HCT116 (cell line): ENCODE measurements around the gene SBF1. TPM values are rescaled to one million over a fixed set of nuclear protein-coding genes. Genes with fewer than 3 reads are reported as not detected.

Experiments used
- ATAC-seq: fragments of 200-7000 bp; cut with Tn5 transposase; 2 replicates; pipeline ENCODE4 v1.9.1; 2020; ENCODE audit warnings: mild to moderate bottlenecking, moderate library complexity
- BruUV-seq: library from RNA; stranded (reverse); fragments of 400-500 nt; replicated peaks from 2 replicates; lab custom pipeline; 2021; lab: Mats Ljungman, UMichigan
- CTCF ChIA-PET: fragments of 300-600 bp; sonication (Branson Sonifier 250); formaldehyde crosslinking; loops from one replicate; lab custom pipeline; 2021; ENCODE audit warnings: antibody characterized with exemption; lab: Charles Lee
- POLR2A ChIA-PET: fragments of 300-600, 350-600 bp; sonication (Branson Sonifier 250); formaldehyde crosslinking; loops from one replicate; lab custom pipeline; 2021; ENCODE audit warnings: antibody characterized with exemption; lab: Charles Lee
- RAD21 ChIA-PET, 2 experiments: fragments of 300-600 bp; sonication (Branson Sonifier 250); formaldehyde crosslinking; loops; one replicate each; lab custom pipeline; 2023; ENCODE audit warnings: low total read pairs in 2 of 2; ENCODE audit not compliant: uncharacterized antibody in 2 of 2, unreplicated experiment in 2 of 2, low non-redundant PET in 1 of 2; lab: Charles Lee
- DNase-seq: peaks from one replicate; pipeline ENCODE4 v3.0.0-alpha.2; 2010; ENCODE audit warnings: low read depth, low spot score
- H2AFZ ChIP-seq: fragments of 200-600 bp; shearing (Covaris generic), sonication (generic); 2 replicates; pipeline ENCODE4 v1.6.1; 2017; ENCODE audit warnings: low read depth, mixed run types, mixed read lengths, antibody characterized with exemption, low read length; ENCODE audit not compliant: poor library complexity, severe bottlenecking
- H3K27ac ChIP-seq: 2 replicates; pipeline ENCODE4 v1.5.1; 2012; ENCODE audit warnings: low read depth, low read length
- H3K27me3 ChIP-seq: fragments of 200-600 bp; sonication (generic); 2 replicates; pipeline ENCODE4 v1.6.1; 2016; ENCODE audit warnings: mixed run types, low read length, mixed read lengths; ENCODE audit not compliant: insufficient read depth
- H3K36me3 ChIP-seq, 2 experiments: fragments of 200-500 bp in 1 of 2; fragments of 200-600 bp in 1 of 2; sonication (Bioruptor generic) in 1 of 2; sonication (generic) in 1 of 2; 2 replicates each; pipeline versions ENCODE4 v1.5.1 to v1.6.1; 2014 to 2016; ENCODE audit warnings: low read length in 2 of 2, inconsistent platforms in 1 of 2, mixed read lengths in 1 of 2, mixed run types in 1 of 2; ENCODE audit not compliant: insufficient read depth in 2 of 2, control insufficient read depth in 1 of 2
- H3K4me1 ChIP-seq, 2 experiments: fragments of 200-600 bp in 1 of 2; sonication (generic) in 1 of 2; 2 replicates each; pipeline versions ENCODE4 v1.5.1 to v1.6.1; 2012 to 2017; ENCODE audit warnings: low read length in 2 of 2, inconsistent platforms in 1 of 2, mild to moderate bottlenecking in 1 of 2, mixed read lengths in 1 of 2, mixed run types in 1 of 2, moderate library complexity in 1 of 2; ENCODE audit not compliant: insufficient read depth in 2 of 2, control insufficient read depth in 1 of 2
- H3K4me2 ChIP-seq: fragments of 200-600 bp; sonication (generic); 2 replicates; pipeline ENCODE4 v1.6.1; 2017; ENCODE audit warnings: mixed run types, low read length, mixed read lengths
- H3K4me3 ChIP-seq, 2 experiments: fragments of 200-600 bp in 1 of 2; sonication (generic) in 1 of 2; replicated peaks in 1 of 2; 2 replicates each; pipeline ENCODE4 v1.5.1; 2011 to 2016; ENCODE audit warnings: low read length in 2 of 2, control low read depth in 1 of 2, low read depth in 1 of 2, mild to moderate bottlenecking in 1 of 2, mixed read lengths in 1 of 2, mixed run types in 1 of 2
- H3K79me2 ChIP-seq: fragments of 200-600 bp; sonication (generic); 2 replicates; pipeline ENCODE4 v1.6.1; 2017; ENCODE audit warnings: mild to moderate bottlenecking, mixed run types, low read length, moderate library complexity, mixed read lengths; ENCODE audit not compliant: insufficient read depth
- H3K9ac ChIP-seq: fragments of 200-600 bp; sonication (generic); 2 replicates; pipeline ENCODE4 v1.6.1; 2016; ENCODE audit warnings: low read length, mixed read lengths
- H3K9me2 ChIP-seq: fragments of 200-600 bp; sonication (generic), shearing (Covaris generic); 2 replicates; pipeline ENCODE4 v1.6.1; 2017; ENCODE audit warnings: mixed run types, mild to moderate bottlenecking, moderate library complexity; ENCODE audit not compliant: insufficient read depth
- H3K9me3 ChIP-seq, 2 experiments: fragments of 200-500 bp in 1 of 2; fragments of 200-600 bp in 1 of 2; sonication (Bioruptor generic) in 1 of 2; sonication (generic) in 1 of 2; 2 replicates each; pipeline ENCODE4 v1.6.1; 2014 to 2017; ENCODE audit warnings: low read length in 2 of 2, mixed read lengths in 2 of 2, inconsistent platforms in 1 of 2, low read depth in 1 of 2, mild to moderate bottlenecking in 1 of 2, mixed run types in 1 of 2, moderate library complexity in 1 of 2; ENCODE audit not compliant: control insufficient read depth in 1 of 2, insufficient read depth in 1 of 2
- H4K20me1 ChIP-seq: fragments of 200-600 bp; sonication (generic), shearing (Covaris generic); 2 replicates; pipeline ENCODE4 v1.6.1; 2017; ENCODE audit warnings: mixed run types, mild to moderate bottlenecking, moderate library complexity; ENCODE audit not compliant: insufficient read depth
- CEBPB ChIP-seq: IDR thresholded peaks from 2 replicates; pipeline ENCODE4 v1.6.1; 2012; ENCODE audit warnings: low read depth
- ELF1 ChIP-seq: IDR thresholded peaks from 2 replicates; pipeline ENCODE4 v1.6.1; 2012; ENCODE audit warnings: low read depth, borderline replicate concordance
- EZH2 ChIP-seq: fragments of 200-600 bp; sonication (generic); IDR thresholded peaks from 2 replicates; pipeline ENCODE4 v1.6.1; 2017; ENCODE audit warnings: antibody characterized with exemption, mixed run types
- FOSL1 ChIP-seq: IDR thresholded peaks from 2 replicates; pipeline ENCODE4 v1.6.1; 2012; ENCODE audit warnings: low read depth
- JUND ChIP-seq: IDR thresholded peaks from 2 replicates; pipeline ENCODE4 v1.6.1; 2012
- MAX ChIP-seq: IDR thresholded peaks from 2 replicates; pipeline ENCODE4 v1.6.1; 2012
- POLR2A ChIP-seq: IDR thresholded peaks from 2 replicates; pipeline ENCODE4 v1.7.0; 2011; ENCODE audit warnings: borderline replicate concordance; ENCODE audit not compliant: insufficient read depth, insufficient read length; ENCODE audit errors: extremely low read depth
- SP1 ChIP-seq: IDR thresholded peaks from 2 replicates; pipeline ENCODE4 v1.6.1; 2012; ENCODE audit warnings: low read depth
- TCF7L2 ChIP-seq: IDR thresholded peaks from 2 replicates; pipeline ENCODE4 v1.7.0; 2011; ENCODE audit warnings: borderline replicate concordance, inconsistent platforms; ENCODE audit not compliant: insufficient read depth, insufficient read length; ENCODE audit errors: extremely low read depth
- YY1 ChIP-seq: IDR thresholded peaks from 2 replicates; pipeline ENCODE4 v1.6.1; 2011; ENCODE audit warnings: low read length, low read depth, moderate library complexity, mild to moderate bottlenecking; ENCODE audit not compliant: insufficient replicate concordance; ENCODE audit errors: extremely low read depth
- ZNF274 ChIP-seq: fragments of 200-500 bp; sonication (Bioruptor generic); IDR thresholded peaks from 2 replicates; pipeline ENCODE4 v1.6.1; 2014; ENCODE audit warnings: mild to moderate bottlenecking, low read depth, low read length, inconsistent platforms
- intact Hi-C: fragments of 100-400 bp; cut with micrococcal nuclease; formaldehyde crosslinking; loops from 2 replicates; pipeline ENCODE4 v1.10.0; 2022
- total RNA-seq: library from RNA; stranded (reverse); gene quantifications from one replicate; pipeline ENCODE4 v1.2.1, GENCODE V29; 2021; ENCODE audit not compliant: unreplicated experiment
- TF ChIP-seq, protein P1 (sequence below): IDR thresholded peaks from 2 replicates; pipeline ENCODE4 v1.6.1; 2012; ENCODE audit warnings: low read depth
- TF ChIP-seq, protein P2 (sequence below), 3 experiments: fragments of 200-600 bp in 1 of 3; sonication (generic) in 1 of 3; IDR thresholded peaks in 2 of 3; conservative IDR thresholded peaks in 1 of 3; 2 replicates each; pipeline ENCODE4 v1.5.1; 2012 to 2017; ENCODE audit warnings: low read depth in 2 of 3, low read length in 2 of 3, antibody characterized with exemption in 1 of 3, borderline replicate concordance in 1 of 3, control low read depth in 1 of 3, mild to moderate bottlenecking in 1 of 3, mixed read lengths in 1 of 3, mixed run types in 1 of 3, moderate library complexity in 1 of 3; ENCODE audit not compliant: insufficient read depth in 1 of 3
- TF ChIP-seq, protein P3 (sequence below): IDR thresholded peaks from 2 replicates; pipeline ENCODE4 v1.6.1; 2012

The SBF1 gene
- total RNA-seq, 1 experiment from 2014 or later: 91.1 TPM

GRCh38 chr22:50467773-50468440 is 6.9 kb downstream of the SBF1 start:
- H3K4me2 ChIP-seq: no peak overlapping the region
- H4K20me1 ChIP-seq: peaks cover 6% of the 10 kb centered on the region; the same call in 1 of the 2 replicates
- H2AFZ ChIP-seq: no peak overlapping the region
- H3K79me2 ChIP-seq: peaks cover 44% of the 10 kb centered on the region
- ATAC-seq: no peak
- ChIA-PET CTCF (no interaction called here), POLR2A (no interaction called here), RAD21 (no interaction called here)
- no peak overlapping the region for H3K9ac ChIP-seq
- intact Hi-C loops: no loop called here
- TF ChIP-seq, protein P1, sequence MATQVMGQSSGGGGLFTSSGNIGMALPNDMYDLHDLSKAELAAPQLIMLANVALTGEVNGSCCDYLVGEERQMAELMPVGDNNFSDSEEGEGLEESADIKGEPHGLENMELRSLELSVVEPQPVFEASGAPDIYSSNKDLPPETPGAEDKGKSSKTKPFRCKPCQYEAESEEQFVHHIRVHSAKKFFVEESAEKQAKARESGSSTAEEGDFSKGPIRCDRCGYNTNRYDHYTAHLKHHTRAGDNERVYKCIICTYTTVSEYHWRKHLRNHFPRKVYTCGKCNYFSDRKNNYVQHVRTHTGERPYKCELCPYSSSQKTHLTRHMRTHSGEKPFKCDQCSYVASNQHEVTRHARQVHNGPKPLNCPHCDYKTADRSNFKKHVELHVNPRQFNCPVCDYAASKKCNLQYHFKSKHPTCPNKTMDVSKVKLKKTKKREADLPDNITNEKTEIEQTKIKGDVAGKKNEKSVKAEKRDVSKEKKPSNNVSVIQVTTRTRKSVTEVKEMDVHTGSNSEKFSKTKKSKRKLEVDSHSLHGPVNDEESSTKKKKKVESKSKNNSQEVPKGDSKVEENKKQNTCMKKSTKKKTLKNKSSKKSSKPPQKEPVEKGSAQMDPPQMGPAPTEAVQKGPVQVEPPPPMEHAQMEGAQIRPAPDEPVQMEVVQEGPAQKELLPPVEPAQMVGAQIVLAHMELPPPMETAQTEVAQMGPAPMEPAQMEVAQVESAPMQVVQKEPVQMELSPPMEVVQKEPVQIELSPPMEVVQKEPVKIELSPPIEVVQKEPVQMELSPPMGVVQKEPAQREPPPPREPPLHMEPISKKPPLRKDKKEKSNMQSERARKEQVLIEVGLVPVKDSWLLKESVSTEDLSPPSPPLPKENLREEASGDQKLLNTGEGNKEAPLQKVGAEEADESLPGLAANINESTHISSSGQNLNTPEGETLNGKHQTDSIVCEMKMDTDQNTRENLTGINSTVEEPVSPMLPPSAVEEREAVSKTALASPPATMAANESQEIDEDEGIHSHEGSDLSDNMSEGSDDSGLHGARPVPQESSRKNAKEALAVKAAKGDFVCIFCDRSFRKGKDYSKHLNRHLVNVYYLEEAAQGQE: no peak
- TF ChIP-seq FOSL1 (no peak), ELF1 (no peak)
- no peaks in the 10 kb centered on the region for H3K9me2 ChIP-seq
- no peak overlapping the region for H3K4me3 ChIP-seq
- peaks cover 7 to 11% of the 10 kb centered on the region in 2 experiments; a peak in 3 of 4 replicates for H3K36me3 ChIP-seq
- H3K27ac ChIP-seq: no peak overlapping the region
- H3K4me1 ChIP-seq: peaks cover 19 to 35% of the 10 kb centered on the region in 2 experiments
- no peaks in the 10 kb centered on the region for H3K9me3 ChIP-seq
- no peaks in the 10 kb centered on the region for H3K27me3 ChIP-seq
- no TSS peak for BruUV-seq
- no peak for DNase-seq

GRCh38 chr22:50467341-50467740 is 7.5 kb downstream of the SBF1 start:
- H3K27me3 ChIP-seq: no peaks in the 10 kb centered on the region
- H3K9me3 ChIP-seq: no peaks in the 10 kb centered on the region
- no peak for DNase-seq
- peaks cover 38% of the 10 kb centered on the region for H3K79me2 ChIP-seq
- no peaks in the 10 kb centered on the region for H3K9me2 ChIP-seq
- no peak overlapping the region for H3K4me3 ChIP-seq
- ChIA-PET CTCF (no interaction called here), POLR2A (no interaction called here), RAD21 (no interaction called here)
- no peak for ATAC-seq
- H3K4me1 ChIP-seq: peaks cover 18 to 33% of the 10 kb centered on the region in 2 experiments
- peaks cover 4% of the 10 kb centered on the region; the same call in 1 of the 2 replicates for H4K20me1 ChIP-seq
- H3K27ac ChIP-seq: no peak overlapping the region
- TF ChIP-seq JUND (no peak), YY1 (no peak), MAX (no peak), POLR2A (no peak), ZNF274 (no peak), CEBPB (no peak), EZH2 (no peak), SP1 (no peak), TCF7L2 (no peak)
- TF ChIP-seq, protein P2, sequence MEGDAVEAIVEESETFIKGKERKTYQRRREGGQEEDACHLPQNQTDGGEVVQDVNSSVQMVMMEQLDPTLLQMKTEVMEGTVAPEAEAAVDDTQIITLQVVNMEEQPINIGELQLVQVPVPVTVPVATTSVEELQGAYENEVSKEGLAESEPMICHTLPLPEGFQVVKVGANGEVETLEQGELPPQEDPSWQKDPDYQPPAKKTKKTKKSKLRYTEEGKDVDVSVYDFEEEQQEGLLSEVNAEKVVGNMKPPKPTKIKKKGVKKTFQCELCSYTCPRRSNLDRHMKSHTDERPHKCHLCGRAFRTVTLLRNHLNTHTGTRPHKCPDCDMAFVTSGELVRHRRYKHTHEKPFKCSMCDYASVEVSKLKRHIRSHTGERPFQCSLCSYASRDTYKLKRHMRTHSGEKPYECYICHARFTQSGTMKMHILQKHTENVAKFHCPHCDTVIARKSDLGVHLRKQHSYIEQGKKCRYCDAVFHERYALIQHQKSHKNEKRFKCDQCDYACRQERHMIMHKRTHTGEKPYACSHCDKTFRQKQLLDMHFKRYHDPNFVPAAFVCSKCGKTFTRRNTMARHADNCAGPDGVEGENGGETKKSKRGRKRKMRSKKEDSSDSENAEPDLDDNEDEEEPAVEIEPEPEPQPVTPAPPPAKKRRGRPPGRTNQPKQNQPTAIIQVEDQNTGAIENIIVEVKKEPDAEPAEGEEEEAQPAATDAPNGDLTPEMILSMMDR (IDR thresholded peaks at IDR 0.05 in 2 of 3, conservative IDR thresholded peaks at IDR 0.05 in 1 of 3; ENCODE audit: borderline replicate concordance in 1 of 3, insufficient read depth in 1 of 3, low read depth in 2 of 3, low read length in 2 of 3): no peak
- TF ChIP-seq, protein P3, sequence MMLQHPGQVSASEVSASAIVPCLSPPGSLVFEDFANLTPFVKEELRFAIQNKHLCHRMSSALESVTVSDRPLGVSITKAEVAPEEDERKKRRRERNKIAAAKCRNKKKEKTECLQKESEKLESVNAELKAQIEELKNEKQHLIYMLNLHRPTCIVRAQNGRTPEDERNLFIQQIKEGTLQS: no peak
- no peak overlapping the region for H3K9ac ChIP-seq
- H2AFZ ChIP-seq: no peak overlapping the region
- intact Hi-C loops: no loop called here
- H3K36me3 ChIP-seq: peaks cover 9 to 14% of the 10 kb centered on the region in 2 experiments; a peak in 3 of 4 replicates
- no TSS peak for BruUV-seq
- H3K4me2 ChIP-seq: no peak overlapping the region
